22Rv1 (cell line): ENCODE measurements around the gene FOXP4.

ENCODE experiments used
- CTCF ChIP-seq: fragments of 450-650 bp; IDR thresholded peaks from 2 replicates; pipeline ENCODE4 v1.5.1; 2017; ENCODE audit warnings: mild to moderate bottlenecking
- ZFX ChIP-seq: fragments of 450-650 bp; IDR thresholded peaks from 2 replicates; pipeline ENCODE4 v1.6.1; 2017; ENCODE audit warnings: antibody characterized with exemption, borderline replicate concordance

- TF ChIP-seq CTCF (0 out of 2 replicates have a peak, but pooled peaks have one; percentile 8), ZFX (no peak)
Measured at GRCh38 chr6:41546866-41547798, 951 bp downstream of the FOXP4 start.
